GM12872 (cell line): ENCODE results near the gene IMPDH1.

Experiments
- CTCF ChIP-seq: IDR thresholded peaks from 3 replicates; pipeline ENCODE4 v1.5.1; 2011; ENCODE audit warnings: low read depth, mild to moderate bottlenecking, low read length, moderate library complexity; ENCODE audit not compliant: insufficient read depth

Gene IMPDH1

GRCh38 chr7:128431221-128431620 is 21.4 kb upstream of the IMPDH1 start:
- no peak for TF ChIP-seq CTCF

GRCh38 chr7:128430207-128430606 is 20.4 kb upstream of the IMPDH1 start:
- peak; percentile 28; the same call in 2 of the 3 replicates for TF ChIP-seq CTCF

DNA sequence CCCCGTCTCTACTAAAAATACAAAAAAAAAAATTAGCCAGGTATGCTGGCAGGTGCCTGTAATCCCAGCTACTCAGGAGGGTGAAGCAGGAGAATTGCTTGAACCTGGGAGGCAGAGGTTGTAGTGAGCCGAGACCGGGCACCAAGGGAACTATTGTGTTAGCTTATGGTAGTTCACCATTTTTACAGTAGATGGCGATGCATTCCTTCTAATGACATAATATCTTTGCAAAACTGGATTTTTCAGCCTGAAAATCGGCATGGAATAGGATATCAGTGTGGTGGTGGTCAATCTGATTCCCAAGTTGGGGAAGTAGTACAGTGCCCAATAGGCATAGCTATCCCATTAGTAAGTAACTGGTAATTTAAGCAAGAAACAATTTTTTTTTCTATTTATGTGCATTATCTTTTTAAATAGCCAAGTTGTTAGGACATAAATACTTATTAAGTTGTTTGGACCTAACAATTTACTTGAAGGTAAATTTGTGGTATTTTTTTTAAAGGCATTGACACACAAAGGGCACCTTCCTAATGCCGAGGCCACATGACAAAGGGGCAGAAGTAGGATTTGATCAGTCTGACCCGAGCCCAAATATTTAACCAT is 17.6 kb upstream of the IMPDH1 start:
- peak; percentile 68 for TF ChIP-seq CTCF

- peak; percentile 95 for TF ChIP-seq CTCF
Observed at GRCh38 chr7:128425850-128426249, 16.1 kb upstream of the IMPDH1 start.

GRCh38 chr7:128424686-128425275 is 15.0 kb upstream of the IMPDH1 start:
- no peak for TF ChIP-seq CTCF

GRCh38 chr7:128422842-128423241 is 13.1 kb upstream of the IMPDH1 start:
- no peak for TF ChIP-seq CTCF

- no peak for TF ChIP-seq CTCF
Observed at GRCh38 chr7:128422037-128422436, 12.3 kb upstream of the IMPDH1 start.
